ENCODE results near the gene NEGR1.
A peak's percentile ranks its signal among the peaks of the same experiment; 100 is the strongest.

NEGR1 gene

GRCh38 chr1:71526824-71527223 lies 755.5 kb downstream of the NEGR1 start:
- H3K4me1 ChIP-seq = no peaks in the 10 kb centered on the region
- in situ Hi-C loops (cut with MboI; ENCODE audit: low sequenced_read_pairs) = no loop called here
- H3K4me3 ChIP-seq = no peak overlapping the region
- H3K36me3 ChIP-seq (replicated peaks) = no peaks in the 10 kb centered on the region
- no peaks in the 10 kb centered on the region for H3K27me3 ChIP-seq (ENCODE audit: low read depth)
- H3K9me3 ChIP-seq = no peaks in the 10 kb centered on the region
- no peak for DNase-seq (ENCODE audit: low spot score in 2 of 2)

GRCh38 chr1:71522721-71523120 lies 759.6 kb downstream of the NEGR1 start:
- in situ Hi-C loops (cut with MboI; ENCODE audit: low sequenced_read_pairs) = no loop called here
- no peaks in the 10 kb centered on the region for H3K27me3 ChIP-seq (ENCODE audit: low read depth)
- H3K4me3 ChIP-seq = no peak overlapping the region
- no peaks in the 10 kb centered on the region for H3K9me3 ChIP-seq
- H3K4me1 ChIP-seq = no peaks in the 10 kb centered on the region
- no peaks in the 10 kb centered on the region for H3K36me3 ChIP-seq (replicated peaks)
- DNase-seq (ENCODE audit: low spot score in 2 of 2) = no peak

GRCh38 chr1:71521655-71522264 lies 760.6 kb downstream of the NEGR1 start:
- in situ Hi-C loops (cut with MboI; ENCODE audit: low sequenced_read_pairs) = no loop called here
- DNase-seq (ENCODE audit: low spot score in 2 of 2) = peak; percentile 28 to 56
- H3K36me3 ChIP-seq (replicated peaks) = no peaks in the 10 kb centered on the region

GRCh38 chr1:71511505-71511904 lies 770.8 kb downstream of the NEGR1 start:
- Histone ChIP-seq H3K4me3 (no peak overlapping the region), H3K36me3 (replicated peaks) (no peaks in the 10 kb centered on the region), H3K27me3 (ENCODE audit: low read depth) (no peaks in the 10 kb centered on the region), H3K9me3 (no peaks in the 10 kb centered on the region), H3K4me1 (no peaks in the 10 kb centered on the region)
- DNase-seq (ENCODE audit: low spot score in 2 of 2) = no peak
- in situ Hi-C loops (cut with MboI; ENCODE audit: low sequenced_read_pairs) = no loop called here

More at GRCh38 chr1:71521655-71522264, 760.6 kb downstream of the NEGR1 start:
- H3K4me3 ChIP-seq = no peak overlapping the region
- no peaks in the 10 kb centered on the region for H3K4me1 ChIP-seq
- no peaks in the 10 kb centered on the region for H3K9me3 ChIP-seq
- H3K27me3 ChIP-seq (ENCODE audit: low read depth) = no peaks in the 10 kb centered on the region

- no peaks in the 10 kb centered on the region for H3K27me3 ChIP-seq (ENCODE audit: low read depth)
- DNase-seq (ENCODE audit: low spot score in 2 of 2) = no peak
- no peak overlapping the region for H3K4me3 ChIP-seq
- in situ Hi-C loops (cut with MboI; ENCODE audit: low sequenced_read_pairs) = no loop called here
- no peaks in the 10 kb centered on the region for H3K9me3 ChIP-seq
- H3K4me1 ChIP-seq = no peaks in the 10 kb centered on the region
- no peaks in the 10 kb centered on the region for H3K36me3 ChIP-seq (replicated peaks)
Measured at GRCh38 chr1:71510725-71511124, 771.6 kb downstream of the NEGR1 start.

- Histone ChIP-seq H3K27me3 (ENCODE audit: low read depth) (no peaks in the 10 kb centered on the region), H3K4me1 (no peaks in the 10 kb centered on the region), H3K9me3 (no peaks in the 10 kb centered on the region), H3K4me3 (no peak overlapping the region), H3K36me3 (replicated peaks) (no peaks in the 10 kb centered on the region)
- in situ Hi-C loops (cut with MboI; ENCODE audit: low sequenced_read_pairs) = no loop called here
- no peak for DNase-seq (ENCODE audit: low spot score in 2 of 2)
Measured at GRCh38 chr1:71509051-71509595, 773.2 kb downstream of the NEGR1 start.

GRCh38 chr1:71502006-71502405 lies 780.3 kb downstream of the NEGR1 start:
- no peaks in the 10 kb centered on the region for H3K36me3 ChIP-seq (replicated peaks)
- H3K4me1 ChIP-seq = no peaks in the 10 kb centered on the region
- no peaks in the 10 kb centered on the region for H3K27me3 ChIP-seq (ENCODE audit: low read depth)
- no peaks in the 10 kb centered on the region for H3K9me3 ChIP-seq
- DNase-seq (ENCODE audit: low spot score in 2 of 2) = no peak
- in situ Hi-C loops (cut with MboI; ENCODE audit: low sequenced_read_pairs) = no loop called here
- H3K4me3 ChIP-seq = no peak overlapping the region

- no peaks in the 10 kb centered on the region for H3K4me1 ChIP-seq
- in situ Hi-C loops (cut with MboI; ENCODE audit: low sequenced_read_pairs) = no loop called here
Measured at GRCh38 chr1:71498542-71498941, 783.8 kb downstream of the NEGR1 start.

GRCh38 chr1:71494163-71494562 lies 788.2 kb downstream of the NEGR1 start:
- Histone ChIP-seq H3K27me3 (ENCODE audit: low read depth) (no peaks in the 10 kb centered on the region), H3K4me1 (no peaks in the 10 kb centered on the region), H3K4me3 (no peak overlapping the region), H3K36me3 (replicated peaks) (no peaks in the 10 kb centered on the region), H3K9me3 (no peaks in the 10 kb centered on the region)
- in situ Hi-C loops (cut with MboI; ENCODE audit: low sequenced_read_pairs) = no loop called here
- no peak for DNase-seq (ENCODE audit: low spot score in 2 of 2)

More at GRCh38 chr1:71498542-71498941, 783.8 kb downstream of the NEGR1 start:
- Histone ChIP-seq H3K36me3 (replicated peaks) (no peaks in the 10 kb centered on the region), H3K4me3 (no peak overlapping the region), H3K9me3 (no peaks in the 10 kb centered on the region), H3K27me3 (ENCODE audit: low read depth) (no peaks in the 10 kb centered on the region)
- DNase-seq (ENCODE audit: low spot score in 2 of 2) = no peak

GRCh38 chr1:71492298-71493041 lies 789.9 kb downstream of the NEGR1 start:
- in situ Hi-C loops (cut with MboI; ENCODE audit: low sequenced_read_pairs) = no loop called here
- no peaks in the 10 kb centered on the region for H3K9me3 ChIP-seq
- no peak for DNase-seq (ENCODE audit: low spot score in 2 of 2)
- no peaks in the 10 kb centered on the region for H3K27me3 ChIP-seq (ENCODE audit: low read depth)
- H3K4me3 ChIP-seq = no peak overlapping the region
- no peaks in the 10 kb centered on the region for H3K4me1 ChIP-seq
- H3K36me3 ChIP-seq (replicated peaks) = no peaks in the 10 kb centered on the region

- 0 out of 2 replicates have a peak, but pooled peaks cover 2% of the 10 kb centered on the region for H3K27me3 ChIP-seq (ENCODE audit: low read depth)
- no peaks in the 10 kb centered on the region; the same call in 1 of the 2 replicates for H3K4me1 ChIP-seq
- no peak overlapping the region for H3K4me3 ChIP-seq
- in situ Hi-C loops (cut with MboI; ENCODE audit: low sequenced_read_pairs) = no loop called here
- H3K36me3 ChIP-seq (replicated peaks) = no peaks in the 10 kb centered on the region
- no peaks in the 10 kb centered on the region for H3K9me3 ChIP-seq
- no peak for DNase-seq (ENCODE audit: low spot score in 2 of 2)
Measured at GRCh38 chr1:71490432-71490831, 791.9 kb downstream of the NEGR1 start.

GRCh38 chr1:71488555-71489252 lies 793.6 kb downstream of the NEGR1 start:
- no peaks in the 10 kb centered on the region for H3K9me3 ChIP-seq
- no peaks in the 10 kb centered on the region for H3K36me3 ChIP-seq (replicated peaks)
- H3K4me3 ChIP-seq = no peak overlapping the region
- in situ Hi-C loops (cut with MboI; ENCODE audit: low sequenced_read_pairs) = no loop called here
- 0 out of 2 replicates have a peak, but pooled peaks cover 2% of the 10 kb centered on the region for H3K27me3 ChIP-seq (ENCODE audit: low read depth)
- H3K4me1 ChIP-seq = no peaks in the 10 kb centered on the region; the same call in 1 of the 2 replicates
- no peak for DNase-seq (ENCODE audit: low spot score in 2 of 2)

GRCh38 chr1:71473331-71473730 lies 809.0 kb downstream of the NEGR1 start:
- no peak for DNase-seq (ENCODE audit: low spot score in 2 of 2)
- Histone ChIP-seq H3K9me3 (no peaks in the 10 kb centered on the region), H3K27me3 (ENCODE audit: low read depth) (no peaks in the 10 kb centered on the region), H3K4me1 (no peaks in the 10 kb centered on the region), H3K4me3 (no peak overlapping the region), H3K36me3 (replicated peaks) (no peaks in the 10 kb centered on the region)
- in situ Hi-C loops (cut with MboI; ENCODE audit: low sequenced_read_pairs) = no loop called here

- no peak for DNase-seq (ENCODE audit: low spot score in 2 of 2)
- in situ Hi-C loops (cut with MboI; ENCODE audit: low sequenced_read_pairs) = no loop called here
- H3K4me1 ChIP-seq = no peaks in the 10 kb centered on the region
- no peaks in the 10 kb centered on the region for H3K9me3 ChIP-seq
- H3K4me3 ChIP-seq = no peak overlapping the region
- H3K27me3 ChIP-seq (ENCODE audit: low read depth) = no peaks in the 10 kb centered on the region
- H3K36me3 ChIP-seq (replicated peaks) = no peaks in the 10 kb centered on the region
Measured at GRCh38 chr1:71465093-71465492, 817.2 kb downstream of the NEGR1 start.

Data from HAP-1 (cell line).